HG02610 (cell line): ENCODE measurements around the gene TEX22.

Experiments used
- ATAC-seq: cut with Tn5 transposase; IDR thresholded peaks from one replicate; pipeline ENCODE4 v1.9.1; 2021; ENCODE audit warnings: mild to moderate bottlenecking, moderate library complexity; ENCODE audit not compliant: unreplicated experiment

Gene TEX22

DNA sequence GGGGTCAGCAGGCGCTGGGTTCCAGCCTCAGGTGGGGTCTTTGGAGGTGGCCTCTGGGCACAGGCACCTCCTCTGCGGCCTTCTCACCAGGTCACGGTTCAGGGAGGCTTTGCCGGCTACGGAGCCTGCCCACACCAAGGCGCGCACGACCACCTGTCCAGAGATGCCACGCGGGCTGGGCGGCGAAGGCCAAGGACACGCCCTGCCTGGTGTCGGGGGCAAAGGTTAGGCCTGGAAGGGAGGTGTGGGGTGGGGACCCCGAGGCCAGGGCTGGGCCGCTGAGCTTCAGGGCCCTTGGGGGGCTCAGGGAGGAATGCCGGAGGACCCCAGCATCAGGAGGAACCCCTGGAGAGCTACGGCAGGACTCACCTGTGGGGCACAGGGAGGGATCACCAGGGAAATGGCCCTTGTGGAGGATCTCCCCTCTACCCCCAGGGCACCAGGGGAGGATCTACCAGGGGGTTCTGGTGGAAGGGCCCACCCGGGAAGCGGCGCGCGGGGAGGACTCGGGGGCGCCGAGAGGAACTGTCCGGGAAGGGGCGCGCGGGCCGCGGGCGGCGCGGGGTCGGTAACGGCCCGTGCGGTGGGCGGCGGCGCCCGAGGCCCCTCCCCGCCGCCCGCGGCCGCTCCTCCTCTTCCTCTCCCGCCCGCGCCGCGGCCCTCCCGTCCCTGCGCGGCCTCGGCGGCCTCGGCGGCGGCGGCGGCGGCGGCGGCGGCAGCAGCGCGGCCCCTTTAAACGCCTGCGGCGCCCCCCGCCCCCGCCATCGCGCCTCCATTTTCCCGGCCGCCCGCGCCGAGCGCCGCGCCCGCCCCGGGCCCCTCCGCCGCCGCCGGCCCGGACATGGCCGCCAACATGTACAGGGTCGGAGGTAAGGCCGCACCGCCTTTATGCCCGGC lies 21.1 kb downstream of the TEX22 start, which contains the start of gene MTA1:
MTA1 (plus strand) TSS at position 633 of the 897 bp plus-strand sequence; CDS start at position 842, 209 bp downstream.
- ATAC-seq = peak; percentile 52

GRCh38 chr14:105420101-105420973 lies 22.0 kb downstream of the TEX22 start:
- no peak for ATAC-seq

DNA sequence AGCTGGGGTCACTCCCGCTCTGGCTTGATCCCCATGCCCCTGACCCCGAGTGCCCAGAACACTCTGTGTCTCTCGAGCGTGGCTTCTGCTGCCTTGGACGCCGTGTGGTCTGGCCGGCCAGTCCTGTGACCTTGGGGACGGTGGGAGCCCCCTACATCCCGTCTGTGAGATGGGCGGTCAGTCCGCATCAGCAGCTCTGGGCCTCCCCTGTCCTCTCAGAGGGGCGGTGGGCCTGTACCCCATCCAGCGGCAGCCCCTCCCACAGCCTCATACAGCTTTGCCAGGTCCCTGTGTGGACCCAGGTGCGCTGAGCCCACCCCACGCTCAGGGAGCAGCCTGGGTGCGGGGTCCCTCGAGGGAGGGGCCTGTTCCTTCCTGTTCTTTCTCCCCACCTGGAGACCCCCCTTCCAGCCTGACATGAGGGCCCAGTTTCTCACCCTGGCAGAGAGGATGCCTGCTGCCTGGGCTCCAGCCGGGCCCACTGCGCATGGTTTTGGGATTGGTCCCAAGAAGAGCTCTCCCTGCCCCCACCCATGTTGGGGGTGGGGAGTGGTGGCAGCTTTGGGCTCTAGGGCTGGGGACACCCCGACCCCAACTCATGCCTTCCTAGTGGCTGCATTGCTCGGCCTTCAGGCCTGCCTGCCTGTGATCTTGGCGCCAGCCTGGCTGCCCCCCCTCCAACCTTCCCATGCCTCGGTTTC lies 22.8 kb downstream of the TEX22 start:
- ATAC-seq = no peak

GRCh38 chr14:105421723-105422615 lies 23.6 kb downstream of the TEX22 start:
- no peak for ATAC-seq

DNA sequence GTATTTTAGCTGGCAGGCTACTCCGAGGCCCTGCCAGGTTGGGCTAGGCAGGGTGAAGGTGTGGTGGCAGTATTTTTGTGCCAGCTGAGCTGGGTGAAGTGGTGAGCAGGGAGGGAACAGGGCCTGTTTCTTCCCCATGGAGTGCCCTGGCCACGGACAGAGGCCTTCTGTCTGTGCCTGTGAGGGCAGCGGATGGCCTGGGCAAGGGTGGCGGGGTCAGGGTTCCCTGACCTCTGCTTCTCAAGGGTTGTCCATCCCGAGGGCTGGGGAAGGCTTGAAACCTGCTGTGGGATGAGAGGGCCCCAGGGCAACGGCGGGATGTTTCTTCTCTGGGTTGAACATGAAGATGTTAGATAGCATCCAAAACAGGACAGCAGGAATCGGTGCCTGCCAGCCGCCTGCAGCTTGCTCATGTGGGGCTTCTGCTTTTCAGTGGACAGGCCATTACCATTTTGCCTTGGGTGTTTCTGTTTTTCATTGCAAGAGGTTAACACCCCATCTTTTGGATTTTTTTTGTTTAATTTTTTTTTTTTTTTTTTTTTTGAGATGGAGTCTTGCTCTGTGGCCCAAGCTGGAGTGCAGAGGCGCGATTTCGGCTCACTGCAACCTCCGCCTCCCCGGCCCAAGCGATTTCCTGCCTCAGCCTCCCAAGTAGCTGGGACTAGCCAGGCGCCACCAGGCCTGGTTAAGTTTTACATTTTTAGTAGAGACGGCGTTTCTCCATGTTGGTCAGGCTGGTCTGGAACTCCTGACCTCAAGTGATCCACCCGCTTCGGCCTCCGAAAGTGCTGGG lies 24.6 kb downstream of the TEX22 start:
- no peak for ATAC-seq

- ATAC-seq = no peak
Observed at GRCh38 chr14:105423488-105424195, 25.3 kb downstream of the TEX22 start.

DNA sequence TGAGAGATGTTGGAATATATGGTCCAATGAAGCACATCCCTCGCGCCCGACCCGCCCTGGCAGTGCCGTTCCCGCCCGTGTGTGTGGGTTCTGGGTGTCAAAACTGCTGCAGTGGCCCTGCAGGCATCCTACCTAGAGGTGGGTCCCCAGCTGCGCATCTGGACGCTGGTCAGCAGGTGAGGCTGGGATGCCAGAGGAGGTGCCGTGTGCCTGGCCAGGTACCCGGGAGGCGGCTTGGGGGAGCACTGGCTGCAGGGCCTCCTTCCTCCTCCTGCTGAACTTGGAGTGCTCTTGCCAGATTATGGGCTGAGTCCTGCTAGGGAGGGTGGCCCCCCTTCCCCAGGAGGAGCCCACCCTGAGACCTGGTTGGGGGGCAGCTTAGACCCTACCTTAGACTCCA lies 26.5 kb downstream of the TEX22 start:
- ATAC-seq = no peak

GRCh38 chr14:105425823-105426247 lies 27.5 kb downstream of the TEX22 start:
- ATAC-seq = no peak

DNA sequence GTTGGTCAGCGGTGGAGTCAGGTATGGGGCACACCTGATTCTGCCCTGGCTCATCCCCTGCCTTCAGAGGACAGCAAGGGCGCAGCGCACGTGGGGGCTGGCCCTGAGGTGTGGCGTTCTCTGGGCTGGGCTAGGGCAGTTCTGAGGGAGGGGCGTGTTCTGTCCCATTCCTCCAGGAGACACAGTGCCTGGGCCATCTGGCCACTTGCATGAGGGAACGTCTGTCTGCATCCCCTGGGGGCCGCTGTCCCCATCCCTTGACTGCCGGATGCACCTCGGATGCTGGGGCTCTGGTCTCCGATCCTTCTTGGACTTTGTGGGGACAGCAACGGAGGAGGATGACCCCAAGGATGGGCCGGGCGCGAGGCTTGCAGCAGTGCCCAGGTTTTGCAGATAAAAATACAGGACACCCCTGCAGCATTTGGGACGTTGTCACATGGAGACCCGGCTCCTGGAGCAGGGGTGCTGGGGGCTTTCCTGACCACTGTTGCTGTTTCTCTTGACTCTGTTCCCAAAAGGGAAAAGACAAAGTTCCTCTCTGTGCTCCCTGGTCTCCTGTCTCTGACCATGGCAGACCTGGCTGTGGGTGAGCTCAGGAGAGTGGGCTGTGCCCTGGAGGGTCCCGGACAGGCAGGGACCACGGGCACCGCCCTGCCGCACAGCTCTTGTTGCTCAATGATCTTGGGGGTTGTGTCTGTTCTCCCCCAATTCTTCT lies 28.2 kb downstream of the TEX22 start:
- ATAC-seq = no peak

- no peak for ATAC-seq
Observed at GRCh38 chr14:105427412-105427811, 29.1 kb downstream of the TEX22 start.

DNA sequence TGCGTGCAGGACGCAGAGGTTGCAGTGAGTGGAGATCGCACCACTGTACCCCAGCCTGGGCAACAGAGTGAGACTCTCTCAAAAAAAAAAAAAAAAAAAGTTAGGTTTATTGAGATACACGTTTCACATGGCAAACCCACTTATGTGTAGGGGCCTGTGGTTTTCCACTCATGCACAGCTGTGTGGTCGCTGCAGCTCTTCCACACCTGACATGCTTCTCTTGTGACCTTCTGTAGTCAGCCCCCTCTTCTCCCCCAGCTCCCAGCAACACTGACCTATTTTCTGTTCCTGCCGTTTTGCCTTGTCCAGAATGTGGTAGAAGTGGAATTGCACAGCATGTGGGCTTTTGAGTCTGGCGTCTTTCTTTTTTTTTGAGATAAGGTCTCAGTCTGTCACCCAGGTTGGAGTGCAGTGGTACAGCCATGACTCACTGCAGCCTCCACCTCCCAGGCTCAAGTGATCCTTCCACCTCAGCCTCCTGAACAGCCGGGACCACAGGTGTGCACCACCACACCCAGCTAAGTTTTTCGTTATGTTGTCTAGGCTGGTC lies 29.7 kb downstream of the TEX22 start:
- ATAC-seq = no peak

- ATAC-seq = no peak
Observed at GRCh38 chr14:105430042-105430441, 31.7 kb downstream of the TEX22 start.

DNA sequence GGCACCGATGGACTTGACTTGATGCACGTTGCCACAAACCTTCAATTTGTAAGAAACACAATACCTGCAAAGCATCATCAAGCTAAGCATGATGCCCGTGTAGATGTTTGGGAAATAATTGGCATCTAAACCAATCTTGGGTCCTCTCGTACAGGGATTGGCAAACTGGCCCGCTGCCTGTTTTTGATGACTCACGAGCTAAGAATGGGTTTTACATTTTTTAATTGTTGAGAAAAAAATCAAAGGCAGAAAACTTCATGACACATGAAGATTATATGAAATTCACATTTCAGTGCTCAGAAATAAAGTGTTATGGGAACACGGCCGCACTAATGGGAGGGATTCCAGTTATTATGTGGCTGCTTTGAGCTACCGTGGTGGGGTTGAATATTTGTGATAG lies 32.2 kb downstream of the TEX22 start:
- no peak for ATAC-seq

DNA sequence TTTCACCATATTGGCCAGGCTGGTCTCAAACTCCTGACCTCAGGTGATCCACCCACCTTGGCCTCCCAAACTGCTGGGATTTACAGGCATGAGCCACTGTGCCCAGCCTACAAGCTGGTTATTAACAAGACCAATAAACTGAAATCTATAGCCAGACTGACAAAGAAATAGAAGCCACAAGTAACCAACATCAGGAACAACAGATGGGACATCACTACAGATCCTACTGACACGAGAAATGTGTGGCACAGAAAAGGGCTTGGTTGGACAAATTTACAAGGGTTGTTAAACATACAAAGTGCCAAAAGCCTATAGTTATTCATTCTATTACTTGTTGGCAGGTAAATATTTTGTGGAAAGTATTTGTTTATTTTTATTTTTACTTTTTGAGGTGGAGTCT lies 32.9 kb downstream of the TEX22 start:
- no peak for ATAC-seq

- ATAC-seq = no peak
Observed at GRCh38 chr14:105432657-105433056, 34.3 kb downstream of the TEX22 start.

GRCh38 chr14:105433161-105433605 lies 34.8 kb downstream of the TEX22 start:
- ATAC-seq = no peak

DNA sequence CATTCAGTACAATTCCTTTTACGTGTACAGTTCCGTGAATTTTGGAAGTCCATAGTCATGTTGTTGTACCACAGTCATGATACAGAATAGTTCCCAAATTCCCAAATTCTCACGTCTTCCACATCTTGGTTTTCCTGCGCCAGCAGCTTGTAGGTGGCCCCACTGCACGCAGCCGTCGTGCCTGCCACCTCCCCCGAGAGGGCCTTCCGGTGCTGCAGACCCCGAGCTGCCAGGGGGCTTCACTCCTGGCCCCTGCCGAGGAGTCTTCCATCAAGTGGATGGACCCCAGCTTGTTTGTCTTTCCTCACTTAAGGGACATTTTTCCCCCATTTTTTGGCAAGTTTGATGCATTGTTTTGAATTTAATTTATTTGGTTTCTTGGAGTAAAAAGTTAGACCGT lies 38.1 kb downstream of the TEX22 start:
- no peak for ATAC-seq
